Body of pancreas (tissue), 4 donors: ENCODE data around the gene LONRF2.

Experiments used
- POLR2A ChIP-seq, 3 donors: fragments of 450-650 bp; IDR thresholded peaks; one replicate each; pipeline ENCODE4 v1.6.1; 2016; ENCODE audit warnings: antibody characterized with exemption in 3 of 3, mild to moderate bottlenecking in 2 of 3
- TF ChIP-seq, protein P1 (sequence below), 7 experiments: fragments of 450-650 bp in 4 of 7; fragments of 200-600 bp in 3 of 7; sonication (generic) in 3 of 7; IDR thresholded peaks; one replicate each; pipeline ENCODE4 v1.5.1; 2016 to 2019; ENCODE audit warnings: antibody characterized with exemption in 7 of 7

DNA sequence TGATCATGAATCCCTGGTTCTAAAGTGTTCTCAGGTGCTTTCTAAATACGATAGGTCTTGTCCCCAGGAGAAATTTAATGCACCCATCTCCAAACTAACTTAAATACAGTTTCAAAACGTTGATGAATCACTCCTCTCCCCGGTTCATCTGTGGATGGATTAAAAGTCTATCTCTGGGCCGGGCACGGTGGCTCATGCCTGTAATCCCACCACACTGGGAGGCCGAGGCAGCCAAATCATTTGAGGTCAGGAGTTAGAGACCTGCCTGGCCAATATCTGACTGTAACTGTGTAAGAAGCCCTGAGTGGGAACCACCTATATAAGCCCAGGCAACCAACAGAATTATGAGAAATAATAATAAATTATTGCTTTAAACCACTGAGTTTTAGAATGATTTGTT, 78.7 kb downstream of the LONRF2 start:
- TF ChIP-seq, protein P1, sequence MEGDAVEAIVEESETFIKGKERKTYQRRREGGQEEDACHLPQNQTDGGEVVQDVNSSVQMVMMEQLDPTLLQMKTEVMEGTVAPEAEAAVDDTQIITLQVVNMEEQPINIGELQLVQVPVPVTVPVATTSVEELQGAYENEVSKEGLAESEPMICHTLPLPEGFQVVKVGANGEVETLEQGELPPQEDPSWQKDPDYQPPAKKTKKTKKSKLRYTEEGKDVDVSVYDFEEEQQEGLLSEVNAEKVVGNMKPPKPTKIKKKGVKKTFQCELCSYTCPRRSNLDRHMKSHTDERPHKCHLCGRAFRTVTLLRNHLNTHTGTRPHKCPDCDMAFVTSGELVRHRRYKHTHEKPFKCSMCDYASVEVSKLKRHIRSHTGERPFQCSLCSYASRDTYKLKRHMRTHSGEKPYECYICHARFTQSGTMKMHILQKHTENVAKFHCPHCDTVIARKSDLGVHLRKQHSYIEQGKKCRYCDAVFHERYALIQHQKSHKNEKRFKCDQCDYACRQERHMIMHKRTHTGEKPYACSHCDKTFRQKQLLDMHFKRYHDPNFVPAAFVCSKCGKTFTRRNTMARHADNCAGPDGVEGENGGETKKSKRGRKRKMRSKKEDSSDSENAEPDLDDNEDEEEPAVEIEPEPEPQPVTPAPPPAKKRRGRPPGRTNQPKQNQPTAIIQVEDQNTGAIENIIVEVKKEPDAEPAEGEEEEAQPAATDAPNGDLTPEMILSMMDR (IDR thresholded peaks at IDR 0.05), result no peak
- no peak for TF ChIP-seq POLR2A (IDR thresholded peaks at IDR 0.05)
